ENCODE data around the gene PHACTR3. TPM values are rescaled to one million over a fixed set of nuclear protein-coding genes. Genes with fewer than 3 reads are reported as not detected.

The PHACTR3 gene
- total and polyA plus RNA-seq, 2 experiments from 2014 or later, result 0.45 to 0.61 TPM

GRCh38 chr20:59744756-59745155 lies 140.4 kb downstream of the PHACTR3 start:
- TF ChIP-seq, protein P1, sequence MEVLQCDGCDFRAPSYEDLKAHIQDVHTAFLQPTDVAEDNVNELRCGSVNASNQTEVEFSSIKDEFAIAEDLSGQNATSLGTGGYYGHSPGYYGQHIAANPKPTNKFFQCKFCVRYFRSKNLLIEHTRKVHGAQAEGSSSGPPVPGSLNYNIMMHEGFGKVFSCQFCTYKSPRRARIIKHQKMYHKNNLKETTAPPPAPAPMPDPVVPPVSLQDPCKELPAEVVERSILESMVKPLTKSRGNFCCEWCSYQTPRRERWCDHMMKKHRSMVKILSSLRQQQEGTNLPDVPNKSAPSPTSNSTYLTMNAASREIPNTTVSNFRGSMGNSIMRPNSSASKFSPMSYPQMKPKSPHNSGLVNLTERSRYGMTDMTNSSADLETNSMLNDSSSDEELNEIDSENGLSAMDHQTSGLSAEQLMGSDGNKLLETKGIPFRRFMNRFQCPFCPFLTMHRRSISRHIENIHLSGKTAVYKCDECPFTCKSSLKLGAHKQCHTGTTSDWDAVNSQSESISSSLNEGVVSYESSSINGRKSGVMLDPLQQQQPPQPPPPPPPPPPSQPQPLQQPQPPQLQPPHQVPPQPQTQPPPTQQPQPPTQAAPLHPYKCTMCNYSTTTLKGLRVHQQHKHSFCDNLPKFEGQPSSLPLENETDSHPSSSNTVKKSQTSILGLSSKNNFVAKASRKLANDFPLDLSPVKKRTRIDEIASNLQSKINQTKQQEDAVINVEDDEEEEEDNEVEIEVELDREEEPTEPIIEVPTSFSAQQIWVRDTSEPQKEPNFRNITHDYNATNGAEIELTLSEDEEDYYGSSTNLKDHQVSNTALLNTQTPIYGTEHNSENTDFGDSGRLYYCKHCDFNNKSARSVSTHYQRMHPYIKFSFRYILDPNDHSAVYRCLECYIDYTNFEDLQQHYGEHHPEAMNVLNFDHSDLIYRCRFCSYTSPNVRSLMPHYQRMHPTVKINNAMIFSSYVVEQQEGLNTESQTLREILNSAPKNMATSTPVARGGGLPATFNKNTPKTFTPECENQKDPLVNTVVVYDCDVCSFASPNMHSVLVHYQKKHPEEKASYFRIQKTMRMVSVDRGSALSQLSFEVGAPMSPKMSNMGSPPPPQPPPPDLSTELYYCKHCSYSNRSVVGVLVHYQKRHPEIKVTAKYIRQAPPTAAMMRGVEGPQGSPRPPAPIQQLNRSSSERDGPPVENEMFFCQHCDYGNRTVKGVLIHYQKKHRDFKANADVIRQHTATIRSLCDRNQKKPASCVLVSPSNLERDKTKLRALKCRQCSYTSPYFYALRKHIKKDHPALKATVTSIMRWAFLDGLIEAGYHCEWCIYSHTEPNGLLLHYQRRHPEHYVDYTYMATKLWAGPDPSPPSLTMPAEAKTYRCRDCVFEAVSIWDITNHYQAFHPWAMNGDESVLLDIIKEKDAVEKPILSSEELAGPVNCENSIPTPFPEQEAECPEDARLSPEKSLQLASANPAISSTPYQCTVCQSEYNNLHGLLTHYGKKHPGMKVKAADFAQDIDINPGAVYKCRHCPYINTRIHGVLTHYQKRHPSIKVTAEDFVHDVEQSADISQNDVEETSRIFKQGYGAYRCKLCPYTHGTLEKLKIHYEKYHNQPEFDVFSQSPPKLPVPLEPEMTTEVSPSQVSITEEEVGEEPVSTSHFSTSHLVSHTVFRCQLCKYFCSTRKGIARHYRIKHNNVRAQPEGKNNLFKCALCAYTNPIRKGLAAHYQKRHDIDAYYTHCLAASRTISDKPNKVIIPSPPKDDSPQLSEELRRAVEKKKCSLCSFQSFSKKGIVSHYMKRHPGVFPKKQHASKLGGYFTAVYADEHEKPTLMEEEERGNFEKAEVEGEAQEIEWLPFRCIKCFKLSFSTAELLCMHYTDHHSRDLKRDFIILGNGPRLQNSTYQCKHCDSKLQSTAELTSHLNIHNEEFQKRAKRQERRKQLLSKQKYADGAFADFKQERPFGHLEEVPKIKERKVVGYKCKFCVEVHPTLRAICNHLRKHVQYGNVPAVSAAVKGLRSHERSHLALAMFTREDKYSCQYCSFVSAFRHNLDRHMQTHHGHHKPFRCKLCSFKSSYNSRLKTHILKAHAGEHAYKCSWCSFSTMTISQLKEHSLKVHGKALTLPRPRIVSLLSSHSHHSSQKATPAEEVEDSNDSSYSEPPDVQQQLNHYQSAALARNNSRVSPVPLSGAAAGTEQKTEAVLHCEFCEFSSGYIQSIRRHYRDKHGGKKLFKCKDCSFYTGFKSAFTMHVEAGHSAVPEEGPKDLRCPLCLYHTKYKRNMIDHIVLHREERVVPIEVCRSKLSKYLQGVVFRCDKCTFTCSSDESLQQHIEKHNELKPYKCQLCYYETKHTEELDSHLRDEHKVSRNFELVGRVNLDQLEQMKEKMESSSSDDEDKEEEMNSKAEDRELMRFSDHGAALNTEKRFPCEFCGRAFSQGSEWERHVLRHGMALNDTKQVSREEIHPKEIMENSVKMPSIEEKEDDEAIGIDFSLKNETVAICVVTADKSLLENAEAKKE (CRISPR knock-in tag; IDR thresholded peaks at IDR 0.05), result no peak
- TF ChIP-seq, protein P2, sequence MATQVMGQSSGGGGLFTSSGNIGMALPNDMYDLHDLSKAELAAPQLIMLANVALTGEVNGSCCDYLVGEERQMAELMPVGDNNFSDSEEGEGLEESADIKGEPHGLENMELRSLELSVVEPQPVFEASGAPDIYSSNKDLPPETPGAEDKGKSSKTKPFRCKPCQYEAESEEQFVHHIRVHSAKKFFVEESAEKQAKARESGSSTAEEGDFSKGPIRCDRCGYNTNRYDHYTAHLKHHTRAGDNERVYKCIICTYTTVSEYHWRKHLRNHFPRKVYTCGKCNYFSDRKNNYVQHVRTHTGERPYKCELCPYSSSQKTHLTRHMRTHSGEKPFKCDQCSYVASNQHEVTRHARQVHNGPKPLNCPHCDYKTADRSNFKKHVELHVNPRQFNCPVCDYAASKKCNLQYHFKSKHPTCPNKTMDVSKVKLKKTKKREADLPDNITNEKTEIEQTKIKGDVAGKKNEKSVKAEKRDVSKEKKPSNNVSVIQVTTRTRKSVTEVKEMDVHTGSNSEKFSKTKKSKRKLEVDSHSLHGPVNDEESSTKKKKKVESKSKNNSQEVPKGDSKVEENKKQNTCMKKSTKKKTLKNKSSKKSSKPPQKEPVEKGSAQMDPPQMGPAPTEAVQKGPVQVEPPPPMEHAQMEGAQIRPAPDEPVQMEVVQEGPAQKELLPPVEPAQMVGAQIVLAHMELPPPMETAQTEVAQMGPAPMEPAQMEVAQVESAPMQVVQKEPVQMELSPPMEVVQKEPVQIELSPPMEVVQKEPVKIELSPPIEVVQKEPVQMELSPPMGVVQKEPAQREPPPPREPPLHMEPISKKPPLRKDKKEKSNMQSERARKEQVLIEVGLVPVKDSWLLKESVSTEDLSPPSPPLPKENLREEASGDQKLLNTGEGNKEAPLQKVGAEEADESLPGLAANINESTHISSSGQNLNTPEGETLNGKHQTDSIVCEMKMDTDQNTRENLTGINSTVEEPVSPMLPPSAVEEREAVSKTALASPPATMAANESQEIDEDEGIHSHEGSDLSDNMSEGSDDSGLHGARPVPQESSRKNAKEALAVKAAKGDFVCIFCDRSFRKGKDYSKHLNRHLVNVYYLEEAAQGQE (IDR thresholded peaks at IDR 0.05; ENCODE audit: unreplicated experiment), result no peak
- TF ChIP-seq CTCF (conservative IDR thresholded peaks at IDR 0.05; ENCODE audit: low read depth in 2 of 2) (no peak), JUNB (IDR thresholded peaks at IDR 0.05; ENCODE audit: unreplicated experiment) (no peak), ZNF114 (CRISPR knock-in tag; IDR thresholded peaks at IDR 0.05) (no peak), STAT1 (IDR thresholded peaks at IDR 0.05; ENCODE audit: unreplicated experiment) (no peak), CREB1 (CRISPR knock-in tag; IDR thresholded peaks at IDR 0.05; ENCODE audit: low read depth) (no peak), EZH2phosphoT487 (IDR thresholded peaks at IDR 0.05; ENCODE audit: unreplicated experiment) (no peak), ZNF331 (CRISPR knock-in tag; IDR thresholded peaks at IDR 0.05; ENCODE audit: low read depth) (no peak), POLR2AphosphoS5 (IDR thresholded peaks at IDR 0.05; ENCODE audit: low read depth) (no peak), NANOG (IDR thresholded peaks at IDR 0.05; ENCODE audit: borderline replicate concordance) (no peak), EZH2 (IDR thresholded peaks at IDR 0.05; ENCODE audit: low read depth, unreplicated experiment) (no peak)
- TF ChIP-seq, protein P3, sequence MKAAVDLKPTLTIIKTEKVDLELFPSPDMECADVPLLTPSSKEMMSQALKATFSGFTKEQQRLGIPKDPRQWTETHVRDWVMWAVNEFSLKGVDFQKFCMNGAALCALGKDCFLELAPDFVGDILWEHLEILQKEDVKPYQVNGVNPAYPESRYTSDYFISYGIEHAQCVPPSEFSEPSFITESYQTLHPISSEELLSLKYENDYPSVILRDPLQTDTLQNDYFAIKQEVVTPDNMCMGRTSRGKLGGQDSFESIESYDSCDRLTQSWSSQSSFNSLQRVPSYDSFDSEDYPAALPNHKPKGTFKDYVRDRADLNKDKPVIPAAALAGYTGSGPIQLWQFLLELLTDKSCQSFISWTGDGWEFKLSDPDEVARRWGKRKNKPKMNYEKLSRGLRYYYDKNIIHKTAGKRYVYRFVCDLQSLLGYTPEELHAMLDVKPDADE (IDR thresholded peaks at IDR 0.05), result no peak
- Mint-ChIP-seq H3K27ac (no peak overlapping the region), H3K9me3 (no peaks in the 10 kb centered on the region; the same call in 2 of the 3 replicates), H3K4me3 (no peak overlapping the region), H3K36me3 (ENCODE audit: low read depth) (no peaks in the 10 kb centered on the region; the same call in 2 of the 3 replicates), H3K27me3 (ENCODE audit: insufficient read depth, low read depth, poor library complexity) (peaks cover 10% of the 10 kb centered on the region), H3K4me1 (no peaks in the 10 kb centered on the region)
- H3K4me1 ChIP-seq (ENCODE audit: insufficient read depth), result no peaks in the 10 kb centered on the region
- no peaks in the 10 kb centered on the region for H3K79me2 ChIP-seq (replicated peaks; ENCODE audit: insufficient read depth)
- no peak overlapping the region for H3K27ac ChIP-seq (ENCODE audit: low read depth)
- H3K36me3 ChIP-seq (ENCODE audit: insufficient read depth), result no peaks in the 10 kb centered on the region
- H3K27me3 ChIP-seq (ENCODE audit: insufficient read depth), result 0 out of 2 replicates have a peak, but pooled peaks cover 5% of the 10 kb centered on the region
- H3K9me2 ChIP-seq (ENCODE audit: insufficient read depth), result no peaks in the 10 kb centered on the region
- no peaks in the 10 kb centered on the region for H3F3A ChIP-seq (replicated peaks; ENCODE audit: low read depth)
- no peaks in the 10 kb centered on the region for H4K20me1 ChIP-seq (replicated peaks; ENCODE audit: insufficient read depth)
- ATAC-seq (no peak), DNase-seq (ENCODE audit: low spot score) (no peak)
- H3K4me2 ChIP-seq, result no peak overlapping the region
- H3K4me3 ChIP-seq, result no peak overlapping the region
- H2AFZ ChIP-seq, result no peak overlapping the region
